GM13976 (cell line): ENCODE data around the gene DEFB126.

Source experiments
- DNase-seq: peaks from one replicate; pipeline ENCODE4 v3.0.0; 2012; ENCODE audit warnings: low spot score
- CTCF ChIP-seq: IDR thresholded peaks from 2 replicates; pipeline ENCODE4 v1.5.1; 2012; ENCODE audit warnings: borderline replicate concordance, mild to moderate bottlenecking; ENCODE audit not compliant: insufficient read depth; ENCODE audit errors: extremely low read depth, missing control alignments, control extremely low read depth
- in situ Hi-C: fragments of 300-500 bp; cut with MboI; formaldehyde crosslinking; loops from one replicate; pipeline ENCODE4 v1.12.0; 2022; ENCODE audit warnings: low sequenced_read_pairs, mixed read lengths, inconsistent platforms; ENCODE audit not compliant: unreplicated experiment

The DEFB126 gene

GRCh38 chr20:137668-138490, 4.5 kb upstream of the DEFB126 start:
- TF ChIP-seq CTCF = no peak
- in situ Hi-C loops = no loop called here
- DNase-seq = no peak

GRCh38 chr20:145877-146276, 3.5 kb downstream of the DEFB126 start:
- TF ChIP-seq CTCF = no peak
- in situ Hi-C loops = no loop called here
- no peak for DNase-seq

DNA sequence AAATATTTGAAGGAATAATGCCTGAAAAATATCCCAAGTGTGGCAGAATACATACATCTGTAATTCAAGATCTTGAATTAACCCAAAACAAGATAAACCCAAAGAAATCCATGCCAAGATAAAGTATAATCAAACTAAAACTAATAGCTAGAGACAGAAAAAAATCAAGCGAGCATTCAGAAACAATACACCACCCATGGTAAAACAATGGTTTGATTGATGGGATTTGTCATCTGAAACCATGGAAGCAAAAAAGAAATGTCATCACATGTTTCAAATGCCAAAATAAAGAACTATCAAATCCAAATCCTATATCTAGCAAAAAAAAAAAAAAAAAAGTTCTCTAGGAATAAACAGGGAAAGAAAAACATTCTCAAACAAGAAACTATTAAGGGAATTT, 9.7 kb downstream of the DEFB126 start:
- DNase-seq = no peak
- in situ Hi-C loops = no loop called here
- no peak for TF ChIP-seq CTCF

GRCh38 chr20:157154-157553, 14.8 kb downstream of the DEFB126 start, which contains the start of gene DEFB127:
TSS of gene DEFB127 (plus strand) at chr20:157454. CDS start at chr20:157545, 91 bp downstream.
- no peak for TF ChIP-seq CTCF
- in situ Hi-C loops = no loop called here
- no peak for DNase-seq

DNA sequence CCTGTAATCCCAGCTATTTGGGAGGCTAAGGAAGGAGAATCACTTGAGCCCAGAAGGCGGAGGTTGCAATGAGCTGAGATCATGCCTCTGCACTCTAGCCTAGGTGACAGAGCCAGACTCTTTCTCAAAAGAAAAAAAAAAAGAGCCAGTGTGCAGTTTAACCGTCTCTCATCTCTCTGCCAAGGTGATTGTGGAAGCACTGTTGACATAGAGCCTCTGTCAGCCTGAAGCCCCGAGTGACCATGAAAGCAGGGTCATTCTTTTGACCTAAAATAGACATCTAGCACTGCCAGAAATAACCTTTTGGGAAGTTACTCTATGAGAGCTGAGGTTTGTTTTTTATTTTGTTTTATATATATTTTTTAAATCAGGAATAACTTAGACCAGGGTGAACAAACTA, 22.2 kb downstream of the DEFB126 start:
- TF ChIP-seq CTCF = no peak
- in situ Hi-C loops = no loop called here
- no peak for DNase-seq

DNA sequence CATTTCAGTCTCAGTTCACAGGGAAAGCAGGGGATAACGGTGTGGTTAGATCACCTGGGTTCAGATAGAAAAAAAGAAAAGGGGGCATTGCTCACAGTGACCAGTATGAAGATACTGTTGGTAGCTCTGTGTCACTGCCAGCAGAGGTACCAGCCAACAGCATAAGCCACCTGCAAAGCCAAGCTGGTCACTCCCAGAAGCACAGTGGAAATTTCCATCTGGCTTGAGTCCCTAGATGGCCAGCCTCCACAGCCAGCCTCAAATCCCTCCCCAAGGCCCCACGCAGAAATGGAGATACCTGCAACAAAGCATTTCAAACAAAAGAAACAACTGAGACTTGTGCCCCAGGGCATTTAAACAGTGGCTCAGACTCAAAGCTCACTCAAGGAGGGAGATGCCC, 26.5 kb downstream of the DEFB126 start:
- no peak for DNase-seq
- in situ Hi-C loops = no loop called here
- TF ChIP-seq CTCF = no peak

DNA sequence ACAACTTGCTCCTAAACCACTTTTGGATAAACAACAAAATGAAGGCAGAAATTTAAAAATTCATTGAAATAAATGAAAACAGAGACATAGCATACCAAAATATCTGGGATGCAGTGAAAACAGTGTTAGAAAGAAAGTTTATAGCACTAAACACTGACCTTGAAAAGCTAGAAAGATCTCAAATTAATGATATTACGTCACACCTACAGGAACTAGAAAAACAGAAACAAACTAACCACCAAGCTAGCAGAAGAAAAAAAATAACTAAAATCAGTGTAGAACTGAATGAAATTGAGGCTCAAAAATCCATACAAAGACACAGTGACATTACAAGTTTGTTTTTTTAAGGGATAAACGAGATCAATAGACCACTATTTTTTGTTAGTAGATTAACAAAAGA, 41.9 kb downstream of the DEFB126 start:
- in situ Hi-C loops = no loop called here
- TF ChIP-seq CTCF = no peak
- DNase-seq = no peak
